Erythroblast (primary cell): ENCODE data around the gene MAGED2.

Experiments used
- GATA1 ChIP-seq: IDR thresholded peaks from 2 replicates; pipeline ENCODE4 v1.6.1; 2011; ENCODE audit warnings: low read depth, mild to moderate bottlenecking, control low read depth, low read length, moderate library complexity
- POLR2A ChIP-seq: IDR thresholded peaks from 2 replicates; pipeline ENCODE4 v1.6.1; 2011; ENCODE audit warnings: mild to moderate bottlenecking, low read length

DNA sequence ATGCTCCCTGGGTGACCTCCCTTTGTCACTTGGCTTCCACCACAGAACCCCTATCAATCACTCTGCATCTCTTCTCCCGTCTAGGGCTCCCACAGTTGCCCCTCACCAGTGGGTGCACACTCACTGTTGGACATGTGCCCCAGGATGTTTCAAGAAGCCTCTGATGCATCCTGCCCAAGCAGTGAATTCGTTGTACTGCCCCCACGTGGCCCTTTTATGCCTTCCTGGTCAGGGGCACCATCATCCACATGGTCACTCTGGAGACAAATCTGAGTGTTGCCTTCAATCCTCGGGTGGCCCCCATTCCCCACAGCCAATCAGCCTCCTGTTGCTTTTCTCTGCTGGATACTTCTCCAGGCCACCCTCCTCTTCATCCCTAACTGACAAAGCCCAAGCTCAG is 21.6 kb upstream of the MAGED2 start:
- TF ChIP-seq POLR2A = no peak
- TF ChIP-seq GATA1 = no peak
